Lower leg skin (tissue), 4 donors: ENCODE results near the gene JAM3. TPM values are rescaled to one million over a fixed set of nuclear protein-coding genes. Genes with fewer than 3 reads are reported as not detected.

Experiments
- DNase-seq, 2 donors: peaks; one replicate each; pipeline ENCODE4 v3.0.0-alpha.2; 2019; ENCODE audit warnings: low spot score in 2 of 2
- H3K4me3 ChIP-seq: fragments of 200-600 bp; sonication (generic); 2 replicates; pipeline ENCODE4 v1.5.1; 2017; ENCODE audit warnings: mild to moderate bottlenecking, low read depth; ENCODE audit not compliant: poor library complexity, severe bottlenecking
- CTCF ChIP-seq, 3 donors: fragments of 450-650 bp; IDR thresholded peaks; one replicate each; pipeline ENCODE4 v1.5.1; 2016; ENCODE audit warnings: antibody characterized with exemption in 3 of 3, mild to moderate bottlenecking in 3 of 3, moderate library complexity in 2 of 3
- POLR2A ChIP-seq, 2 donors: fragments of 450-650 bp; IDR thresholded peaks; one replicate each; pipeline ENCODE4 v1.6.1; 2016 to 2017; ENCODE audit warnings: antibody characterized with exemption in 2 of 2, mild to moderate bottlenecking in 1 of 2, moderate library complexity in 1 of 2
- WGBS, 2 donors: methylation state at CpG; one replicate each; pipeline ENCODE4 v1.1.5; 2018; 5-methylcytosine and 5-hydroxymethylcytosine counted together
- intact Hi-C: fragments of 100-400 bp; cut with DNase I; formaldehyde crosslinking; loops from one replicate; pipeline ENCODE4 v1.15.0; 2023; ENCODE audit warnings: low total_unique reads
- total RNA-seq, 4 donors: library from RNA; depleted of rRNA; stranded (reverse); fragments of >200 nt; gene quantifications; one replicate each; pipeline ENCODE4 v1.1.0, GENCODE V29; 2016

Gene JAM3
- total RNA-seq, 4 donors from 2014 or later: 12.8 to 22.4 (median 15.1) TPM

GRCh38 chr11:134124660-134125451, 56.0 kb downstream of the JAM3 start:
- TF ChIP-seq POLR2A (IDR thresholded peaks at IDR 0.05): no peak
- TF ChIP-seq CTCF (IDR thresholded peaks at IDR 0.05): no peak
- no peak overlapping the region for H3K4me3 ChIP-seq
- WGBS, 2 donors: 7 to 12% methylated on average over 51 to 54 of the region's 54 CpGs
- peak in 1 of 2 donors; percentile 88 for DNase-seq
- intact Hi-C loops: no loop called here

- H3K4me3 ChIP-seq: no peak overlapping the region
- DNase-seq: no peak
- intact Hi-C loops: no loop called here
- 72 to 75% methylated on average over 9 of the region's 9 CpGs for WGBS, 2 donors
- TF ChIP-seq CTCF (IDR thresholded peaks at IDR 0.05): no peak
- TF ChIP-seq POLR2A (IDR thresholded peaks at IDR 0.05): no peak
Measured at GRCh38 chr11:134125507-134125906, 56.6 kb downstream of the JAM3 start.

- intact Hi-C loops: no loop called here
- H3K4me3 ChIP-seq: no peak overlapping the region
- 35 to 58% methylated on average over 1 of the region's 1 CpG for WGBS, 2 donors
- TF ChIP-seq CTCF (IDR thresholded peaks at IDR 0.05) (no peak), POLR2A (IDR thresholded peaks at IDR 0.05) (no peak)
- peak in 1 of 2 donors; percentile 42 for DNase-seq
Measured at GRCh38 chr11:134126217-134126822, 57.4 kb downstream of the JAM3 start.

GRCh38 chr11:134131628-134132244, 62.9 kb downstream of the JAM3 start:
- no peak for DNase-seq
- intact Hi-C loops: no loop called here
- no peak overlapping the region for H3K4me3 ChIP-seq
- 91 to 93% methylated on average over 2 of the region's 2 CpGs for WGBS, 2 donors
- TF ChIP-seq CTCF (IDR thresholded peaks at IDR 0.05): no peak
- TF ChIP-seq POLR2A (IDR thresholded peaks at IDR 0.05): no peak

- TF ChIP-seq CTCF (IDR thresholded peaks at IDR 0.05): no peak
- TF ChIP-seq POLR2A (IDR thresholded peaks at IDR 0.05): no peak
- intact Hi-C loops: no loop called here
- DNase-seq: no peak
- no peak overlapping the region for H3K4me3 ChIP-seq
Measured at GRCh38 chr11:134132808-134133207, 63.9 kb downstream of the JAM3 start.
